ENCODE data around the gene KLRC1.
"Not testable (repeated sequence)": the region's sequence is repeated elsewhere in the genome, so short reads cannot be mapped to it uniquely, and the experiment has no call there.

KLRC1 gene

GRCh38 chr12:10424260-10424899, 28.8 kb downstream of the KLRC1 start:
- not testable (repeated sequence) for H3K27me3 ChIP-seq (ENCODE audit: control insufficient read depth in 2 of 2, insufficient read depth in 2 of 2, low read length in 2 of 2); H3K36me3 ChIP-seq (ENCODE audit: control insufficient read depth in 2 of 2, insufficient read depth in 2 of 2, low read length in 2 of 2); H3K9me3 ChIP-seq (ENCODE audit: control insufficient read depth in 2 of 2, low read length in 2 of 2); H3K4me1 ChIP-seq (ENCODE audit: control insufficient read depth in 2 of 2, insufficient read depth in 2 of 2, low read length in 2 of 2); H3K9ac ChIP-seq (ENCODE audit: low read depth in 1 of 2, low read length in 2 of 2); H3K27ac ChIP-seq (ENCODE audit: low read depth in 2 of 2, low read length in 2 of 2); H3K4me3 ChIP-seq (ENCODE audit: low read length in 2 of 2)

- H3K36me3 ChIP-seq (ENCODE audit: control insufficient read depth in 2 of 2, insufficient read depth in 2 of 2, low read length in 2 of 2); H3K4me3 ChIP-seq (ENCODE audit: low read length in 2 of 2); H3K4me1 ChIP-seq (ENCODE audit: control insufficient read depth in 2 of 2, insufficient read depth in 2 of 2, low read length in 2 of 2); H3K27me3 ChIP-seq (ENCODE audit: control insufficient read depth in 2 of 2, insufficient read depth in 2 of 2, low read length in 2 of 2); H3K27ac ChIP-seq (ENCODE audit: low read depth in 2 of 2, low read length in 2 of 2); H3K9me3 ChIP-seq (ENCODE audit: control insufficient read depth in 2 of 2, low read length in 2 of 2); H3K9ac ChIP-seq (ENCODE audit: low read depth in 1 of 2, low read length in 2 of 2): not testable (repeated sequence)
Measured at GRCh38 chr12:10422159-10422558, 31.0 kb downstream of the KLRC1 start.

- not testable (repeated sequence) for H3K27me3 ChIP-seq (ENCODE audit: control insufficient read depth in 2 of 2, insufficient read depth in 2 of 2, low read length in 2 of 2); H3K27ac ChIP-seq (ENCODE audit: low read depth in 2 of 2, low read length in 2 of 2); H3K9me3 ChIP-seq (ENCODE audit: control insufficient read depth in 2 of 2, low read length in 2 of 2); H3K36me3 ChIP-seq (ENCODE audit: control insufficient read depth in 2 of 2, insufficient read depth in 2 of 2, low read length in 2 of 2); H3K4me1 ChIP-seq (ENCODE audit: control insufficient read depth in 2 of 2, insufficient read depth in 2 of 2, low read length in 2 of 2); H3K9ac ChIP-seq (ENCODE audit: low read depth in 1 of 2, low read length in 2 of 2); H3K4me3 ChIP-seq (ENCODE audit: low read length in 2 of 2)
Measured at GRCh38 chr12:10420334-10420733, 32.8 kb downstream of the KLRC1 start, which contains the start of gene KLRC3. Gene KLRC3, minus strand, starts transcription at chr12:10420595. Its CDS starts 45 bp downstream, at chr12:10420550.

DNA sequence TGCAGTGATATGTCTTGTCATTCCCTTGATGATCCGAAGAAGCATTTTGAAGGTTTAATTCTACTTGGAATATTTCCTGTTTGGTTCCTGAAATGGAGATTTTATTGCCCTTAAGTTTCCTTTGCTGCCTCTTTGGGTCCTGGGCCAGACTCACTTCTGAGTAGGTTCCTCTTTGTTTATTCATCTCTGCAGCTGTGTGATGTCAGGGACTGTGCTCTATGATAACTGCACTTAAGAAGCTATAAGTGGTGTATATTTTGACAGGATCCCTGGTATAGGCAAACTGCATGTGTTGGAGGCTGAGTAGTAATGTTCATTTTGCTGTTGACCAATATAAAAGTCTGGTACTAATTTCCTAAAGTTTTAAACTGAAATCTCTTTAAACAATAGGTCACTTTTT, 43.8 kb downstream of the KLRC1 start, which contains the start of gene KLRC4:
Gene KLRC4 (minus strand): TSS at position 366 of the 400 bp plus-strand sequence. CDS start 182 bp downstream, at position 184.
- H3K4me1 ChIP-seq (ENCODE audit: control insufficient read depth in 2 of 2, insufficient read depth in 2 of 2, low read length in 2 of 2): no peaks in the 10 kb centered on the region
- H3K27ac ChIP-seq (ENCODE audit: low read depth in 2 of 2, low read length in 2 of 2): no peak within 1 kb of the TSS
- H3K9ac ChIP-seq (ENCODE audit: low read depth in 1 of 2, low read length in 2 of 2): no peak within 1 kb of the TSS
- no peaks in the 10 kb centered on the region for H3K27me3 ChIP-seq (ENCODE audit: control insufficient read depth in 2 of 2, insufficient read depth in 2 of 2, low read length in 2 of 2)
- H3K4me3 ChIP-seq (ENCODE audit: low read length in 2 of 2): no peak within 1 kb of the TSS
- no peaks in the 10 kb centered on the region for H3K36me3 ChIP-seq (ENCODE audit: control insufficient read depth in 2 of 2, insufficient read depth in 2 of 2, low read length in 2 of 2)
- no peaks in the 10 kb centered on the region for H3K9me3 ChIP-seq (ENCODE audit: control insufficient read depth in 2 of 2, low read length in 2 of 2)

DNA sequence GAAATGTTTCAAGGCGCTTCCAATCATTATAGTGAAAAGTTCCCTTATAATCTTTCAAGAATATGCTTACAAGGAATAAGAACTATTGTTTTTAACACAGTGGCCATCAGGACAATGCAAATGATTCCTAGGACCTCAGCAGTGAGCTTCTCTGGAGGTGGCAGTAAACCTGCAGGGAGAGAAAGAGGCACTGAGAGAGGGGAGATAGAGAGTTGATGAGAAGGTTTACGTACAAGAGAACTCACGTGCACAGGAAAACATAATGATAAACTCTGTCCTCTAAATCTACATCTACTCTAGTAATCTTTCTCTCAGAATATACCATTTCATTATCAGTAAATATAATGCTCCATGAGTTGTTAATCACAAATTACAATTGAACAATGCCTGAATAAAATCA, 44.3 kb downstream of the KLRC1 start:
- Histone ChIP-seq H3K9me3 (ENCODE audit: control insufficient read depth in 2 of 2, low read length in 2 of 2) (no peaks in the 10 kb centered on the region), H3K27me3 (ENCODE audit: control insufficient read depth in 2 of 2, insufficient read depth in 2 of 2, low read length in 2 of 2) (no peaks in the 10 kb centered on the region), H3K27ac (ENCODE audit: low read depth in 2 of 2, low read length in 2 of 2) (no peak overlapping the region), H3K4me1 (ENCODE audit: control insufficient read depth in 2 of 2, insufficient read depth in 2 of 2, low read length in 2 of 2) (no peaks in the 10 kb centered on the region), H3K36me3 (ENCODE audit: control insufficient read depth in 2 of 2, insufficient read depth in 2 of 2, low read length in 2 of 2) (no peaks in the 10 kb centered on the region), H3K4me3 (ENCODE audit: low read length in 2 of 2) (no peak overlapping the region), H3K9ac (ENCODE audit: low read depth in 1 of 2, low read length in 2 of 2) (no peak overlapping the region)

GRCh38 chr12:10406725-10407124, 46.5 kb downstream of the KLRC1 start:
- H3K27ac ChIP-seq (ENCODE audit: low read depth in 2 of 2, low read length in 2 of 2): no peak overlapping the region
- H3K4me3 ChIP-seq (ENCODE audit: low read length in 2 of 2): no peak overlapping the region
- no peaks in the 10 kb centered on the region for H3K27me3 ChIP-seq (ENCODE audit: control insufficient read depth in 2 of 2, insufficient read depth in 2 of 2, low read length in 2 of 2)
- no peaks in the 10 kb centered on the region for H3K36me3 ChIP-seq (ENCODE audit: control insufficient read depth in 2 of 2, insufficient read depth in 2 of 2, low read length in 2 of 2)
- no peaks in the 10 kb centered on the region for H3K9me3 ChIP-seq (ENCODE audit: control insufficient read depth in 2 of 2, low read length in 2 of 2)
- H3K9ac ChIP-seq (ENCODE audit: low read depth in 1 of 2, low read length in 2 of 2): no peak overlapping the region
- no peaks in the 10 kb centered on the region for H3K4me1 ChIP-seq (ENCODE audit: control insufficient read depth in 2 of 2, insufficient read depth in 2 of 2, low read length in 2 of 2)

DNA sequence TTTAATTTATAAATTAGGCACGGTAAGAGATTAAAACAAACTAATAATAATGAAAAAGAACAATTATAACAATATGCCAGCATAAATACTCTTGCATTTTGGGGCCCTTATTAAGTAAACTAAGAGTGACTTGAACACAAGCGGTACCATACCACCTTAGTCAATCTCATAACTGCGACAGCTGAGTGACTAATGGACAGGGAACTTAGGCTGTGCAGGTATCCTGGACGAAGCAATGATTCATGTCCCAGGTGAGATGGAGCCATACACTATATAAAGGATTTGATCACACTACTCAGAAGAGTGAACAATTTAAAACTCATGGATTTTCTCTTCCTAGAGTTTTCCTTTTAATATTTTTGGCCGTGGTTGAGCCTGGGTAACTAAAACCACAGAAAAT, 47.9 kb downstream of the KLRC1 start:
- no peak overlapping the region for H3K9ac ChIP-seq (ENCODE audit: low read depth in 1 of 2, low read length in 2 of 2)
- H3K4me1 ChIP-seq (ENCODE audit: control insufficient read depth in 2 of 2, insufficient read depth in 2 of 2, low read length in 2 of 2): no peaks in the 10 kb centered on the region
- H3K36me3 ChIP-seq (ENCODE audit: control insufficient read depth in 2 of 2, insufficient read depth in 2 of 2, low read length in 2 of 2): no peaks in the 10 kb centered on the region
- no peaks in the 10 kb centered on the region for H3K9me3 ChIP-seq (ENCODE audit: control insufficient read depth in 2 of 2, low read length in 2 of 2)
- H3K4me3 ChIP-seq (ENCODE audit: low read length in 2 of 2): no peak overlapping the region
- H3K27ac ChIP-seq (ENCODE audit: low read depth in 2 of 2, low read length in 2 of 2): no peak overlapping the region
- H3K27me3 ChIP-seq (ENCODE audit: control insufficient read depth in 2 of 2, insufficient read depth in 2 of 2, low read length in 2 of 2): no peaks in the 10 kb centered on the region

- H3K36me3 ChIP-seq (ENCODE audit: control insufficient read depth in 2 of 2, insufficient read depth in 2 of 2, low read length in 2 of 2): no peaks in the 10 kb centered on the region
- H3K27me3 ChIP-seq (ENCODE audit: control insufficient read depth in 2 of 2, insufficient read depth in 2 of 2, low read length in 2 of 2): no peaks in the 10 kb centered on the region
- H3K9ac ChIP-seq (ENCODE audit: low read depth in 1 of 2, low read length in 2 of 2): no peak overlapping the region
- H3K9me3 ChIP-seq (ENCODE audit: control insufficient read depth in 2 of 2, low read length in 2 of 2): no peaks in the 10 kb centered on the region
- H3K27ac ChIP-seq (ENCODE audit: low read depth in 2 of 2, low read length in 2 of 2): no peak overlapping the region
- no peaks in the 10 kb centered on the region for H3K4me1 ChIP-seq (ENCODE audit: control insufficient read depth in 2 of 2, insufficient read depth in 2 of 2, low read length in 2 of 2)
- H3K4me3 ChIP-seq (ENCODE audit: low read length in 2 of 2): no peak overlapping the region
Measured at GRCh38 chr12:10404798-10405197, 48.4 kb downstream of the KLRC1 start.

GRCh38 chr12:10400829-10401228, 52.3 kb downstream of the KLRC1 start:
- Histone ChIP-seq H3K36me3 (ENCODE audit: control insufficient read depth in 2 of 2, insufficient read depth in 2 of 2, low read length in 2 of 2) (no peaks in the 10 kb centered on the region), H3K4me3 (ENCODE audit: low read length in 2 of 2) (no peak overlapping the region), H3K4me1 (ENCODE audit: control insufficient read depth in 2 of 2, insufficient read depth in 2 of 2, low read length in 2 of 2) (peaks cover 4 to 6% of the 10 kb centered on the region in 2 donors), H3K9ac (ENCODE audit: low read depth in 1 of 2, low read length in 2 of 2) (no peak overlapping the region), H3K27me3 (ENCODE audit: control insufficient read depth in 2 of 2, insufficient read depth in 2 of 2, low read length in 2 of 2) (no peaks in the 10 kb centered on the region), H3K27ac (ENCODE audit: low read depth in 2 of 2, low read length in 2 of 2) (no peak overlapping the region), H3K9me3 (ENCODE audit: control insufficient read depth in 2 of 2, low read length in 2 of 2) (no peaks in the 10 kb centered on the region)

GRCh38 chr12:10398168-10398567, 55.0 kb downstream of the KLRC1 start:
- no peak overlapping the region for H3K27ac ChIP-seq (ENCODE audit: low read depth in 2 of 2, low read length in 2 of 2)
- H3K9ac ChIP-seq (ENCODE audit: low read depth in 1 of 2, low read length in 2 of 2): no peak overlapping the region
- no peaks in the 10 kb centered on the region for H3K36me3 ChIP-seq (ENCODE audit: control insufficient read depth in 2 of 2, insufficient read depth in 2 of 2, low read length in 2 of 2)
- H3K4me1 ChIP-seq (ENCODE audit: control insufficient read depth in 2 of 2, insufficient read depth in 2 of 2, low read length in 2 of 2): peaks cover 8 to 10% of the 10 kb centered on the region in 2 donors
- H3K9me3 ChIP-seq (ENCODE audit: control insufficient read depth in 2 of 2, low read length in 2 of 2): no peaks in the 10 kb centered on the region
- H3K27me3 ChIP-seq (ENCODE audit: control insufficient read depth in 2 of 2, insufficient read depth in 2 of 2, low read length in 2 of 2): no peaks in the 10 kb centered on the region
- no peak overlapping the region for H3K4me3 ChIP-seq (ENCODE audit: low read length in 2 of 2)
